HepG2 (cell line): ENCODE measurements around the gene RIF1.

Experiments
- ASH2L ChIP-seq: fragments of 300-600, 200-600 bp; sonication (generic); IDR thresholded peaks from 2 replicates; pipeline ENCODE4 v1.7.0; 2017; ENCODE audit warnings: low read depth, mild to moderate bottlenecking, moderate library complexity, mixed read lengths, low read length; ENCODE audit not compliant: insufficient read length
- ATF2 ChIP-seq: sonication (generic); formaldehyde crosslinking; IDR thresholded peaks from 2 replicates; pipeline ENCODE4 v1.4.0; 2020; ENCODE audit warnings: missing genetic modification reagents
- EZH2 ChIP-seq: conservative IDR thresholded peaks from 2 replicates; pipeline ENCODE4 v1.6.1; 2012; ENCODE audit warnings: mild to moderate bottlenecking, low read depth, low read length, moderate library complexity
- HCFC1 ChIP-seq: fragments of 150-350 bp; IDR thresholded peaks from 2 replicates; pipeline ENCODE4 v1.6.1; 2014; ENCODE audit warnings: low read depth, low read length
- KLF16 ChIP-seq, 2 experiments: sonication (generic) in 1 of 2; formaldehyde crosslinking in 1 of 2; IDR thresholded peaks; 2 replicates each; pipeline versions ENCODE4 v1.6.1 to v1.8.0; 2016 to 2023; ENCODE audit warnings: missing genetic modification reagents in 2 of 2, missing compliant biosample characterization in 1 of 2
- NR2F2 ChIP-seq: IDR thresholded peaks from 2 replicates; pipeline ENCODE4 v1.6.1; 2012; ENCODE audit warnings: low read depth, inconsistent platforms, borderline replicate concordance
- ZNF331 ChIP-seq: sonication (generic); formaldehyde crosslinking; IDR thresholded peaks from 2 replicates; pipeline ENCODE4 v1.4.0; 2020; ENCODE audit warnings: missing genetic modification reagents
- ZSCAN30 ChIP-seq: sonication (generic); formaldehyde crosslinking; IDR thresholded peaks from 2 replicates; pipeline ENCODE4 v1.5.0; 2020; ENCODE audit warnings: mild to moderate bottlenecking, missing genetic modification reagents
- TF ChIP-seq, protein P1 (sequence below): sonication (generic); formaldehyde crosslinking; IDR thresholded peaks from one replicate; pipeline ENCODE4 v1.5.1; 2020; ENCODE audit warnings: mild to moderate bottlenecking, missing genetic modification reagents; ENCODE audit errors: not compliant biosample characterization
- TF ChIP-seq, protein P2 (sequence below): sonication (generic); formaldehyde crosslinking; IDR thresholded peaks from 2 replicates; pipeline ENCODE4 v1.5.0; 2020; ENCODE audit warnings: mild to moderate bottlenecking, missing genetic modification reagents, moderate library complexity

GRCh38 chr2:151423760-151424159 lies 14.1 kb downstream of the RIF1 start:
- no peak for TF ChIP-seq ZSCAN30 (CRISPR knock-in tag)
- TF ChIP-seq, protein P1, sequence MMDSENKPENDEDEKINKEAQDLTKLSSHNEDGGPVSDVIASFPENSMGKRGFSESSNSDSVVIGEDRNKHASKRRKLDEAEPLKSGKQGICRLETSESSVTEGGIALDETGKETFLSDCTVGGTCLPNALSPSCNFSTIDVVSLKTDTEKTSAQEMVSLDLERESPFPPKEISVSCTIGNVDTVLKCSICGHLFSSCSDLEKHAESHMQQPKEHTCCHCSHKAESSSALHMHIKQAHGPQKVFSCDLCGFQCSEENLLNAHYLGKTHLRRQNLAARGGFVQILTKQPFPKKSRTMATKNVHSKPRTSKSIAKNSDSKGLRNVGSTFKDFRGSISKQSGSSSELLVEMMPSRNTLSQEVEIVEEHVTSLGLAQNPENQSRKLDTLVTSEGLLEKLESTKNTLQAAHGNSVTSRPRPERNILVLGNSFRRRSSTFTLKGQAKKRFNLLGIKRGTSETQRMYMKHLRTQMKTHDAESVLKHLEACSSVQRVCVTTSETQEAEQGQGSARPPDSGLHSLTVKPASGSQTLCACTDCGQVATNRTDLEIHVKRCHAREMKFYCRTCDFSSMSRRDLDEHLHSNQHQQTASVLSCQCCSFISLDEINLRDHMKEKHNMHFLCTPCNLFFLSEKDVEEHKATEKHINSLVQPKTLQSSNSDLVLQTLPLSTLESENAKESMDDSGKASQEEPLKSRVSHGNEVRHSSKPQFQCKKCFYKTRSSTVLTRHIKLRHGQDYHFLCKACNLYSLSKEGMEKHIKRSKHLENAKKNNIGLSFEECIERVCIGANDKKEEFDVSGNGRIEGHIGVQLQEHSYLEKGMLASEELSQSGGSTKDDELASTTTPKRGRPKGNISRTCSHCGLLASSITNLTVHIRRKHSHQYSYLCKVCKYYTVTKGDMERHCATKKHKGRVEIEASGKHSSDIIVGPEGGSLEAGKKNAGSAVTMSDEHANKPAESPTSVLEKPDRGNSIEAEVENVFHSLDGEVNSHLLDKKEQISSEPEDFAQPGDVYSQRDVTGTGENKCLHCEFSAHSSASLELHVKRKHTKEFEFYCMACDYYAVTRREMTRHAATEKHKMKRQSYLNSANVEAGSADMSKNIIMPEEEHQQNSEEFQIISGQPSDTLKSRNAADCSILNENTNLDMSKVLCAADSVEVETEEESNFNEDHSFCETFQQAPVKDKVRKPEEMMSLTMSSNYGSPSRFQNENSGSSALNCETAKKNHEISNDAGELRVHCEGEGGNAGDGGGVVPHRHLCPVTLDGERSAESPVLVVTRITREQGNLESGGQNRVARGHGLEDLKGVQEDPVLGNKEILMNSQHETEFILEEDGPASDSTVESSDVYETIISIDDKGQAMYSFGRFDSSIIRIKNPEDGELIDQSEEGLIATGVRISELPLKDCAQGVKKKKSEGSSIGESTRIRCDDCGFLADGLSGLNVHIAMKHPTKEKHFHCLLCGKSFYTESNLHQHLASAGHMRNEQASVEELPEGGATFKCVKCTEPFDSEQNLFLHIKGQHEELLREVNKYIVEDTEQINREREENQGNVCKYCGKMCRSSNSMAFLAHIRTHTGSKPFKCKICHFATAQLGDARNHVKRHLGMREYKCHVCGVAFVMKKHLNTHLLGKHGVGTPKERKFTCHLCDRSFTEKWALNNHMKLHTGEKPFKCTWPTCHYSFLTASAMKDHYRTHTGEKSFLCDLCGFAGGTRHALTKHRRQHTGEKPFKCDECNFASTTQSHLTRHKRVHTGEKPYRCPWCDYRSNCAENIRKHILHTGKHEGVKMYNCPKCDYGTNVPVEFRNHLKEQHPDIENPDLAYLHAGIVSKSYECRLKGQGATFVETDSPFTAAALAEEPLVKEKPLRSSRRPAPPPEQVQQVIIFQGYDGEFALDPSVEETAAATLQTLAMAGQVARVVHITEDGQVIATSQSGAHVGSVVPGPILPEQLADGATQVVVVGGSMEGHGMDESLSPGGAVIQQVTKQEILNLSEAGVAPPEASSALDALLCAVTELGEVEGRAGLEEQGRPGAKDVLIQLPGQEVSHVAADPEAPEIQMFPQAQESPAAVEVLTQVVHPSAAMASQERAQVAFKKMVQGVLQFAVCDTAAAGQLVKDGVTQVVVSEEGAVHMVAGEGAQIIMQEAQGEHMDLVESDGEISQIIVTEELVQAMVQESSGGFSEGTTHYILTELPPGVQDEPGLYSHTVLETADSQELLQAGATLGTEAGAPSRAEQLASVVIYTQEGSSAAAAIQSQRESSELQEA (CRISPR knock-in tag), result no peak
- TF ChIP-seq ASH2L, result no peak
- TF ChIP-seq EZH2, result no peak
- TF ChIP-seq HCFC1, result no peak
- TF ChIP-seq ZNF331, result no peak
- TF ChIP-seq, protein P2, sequence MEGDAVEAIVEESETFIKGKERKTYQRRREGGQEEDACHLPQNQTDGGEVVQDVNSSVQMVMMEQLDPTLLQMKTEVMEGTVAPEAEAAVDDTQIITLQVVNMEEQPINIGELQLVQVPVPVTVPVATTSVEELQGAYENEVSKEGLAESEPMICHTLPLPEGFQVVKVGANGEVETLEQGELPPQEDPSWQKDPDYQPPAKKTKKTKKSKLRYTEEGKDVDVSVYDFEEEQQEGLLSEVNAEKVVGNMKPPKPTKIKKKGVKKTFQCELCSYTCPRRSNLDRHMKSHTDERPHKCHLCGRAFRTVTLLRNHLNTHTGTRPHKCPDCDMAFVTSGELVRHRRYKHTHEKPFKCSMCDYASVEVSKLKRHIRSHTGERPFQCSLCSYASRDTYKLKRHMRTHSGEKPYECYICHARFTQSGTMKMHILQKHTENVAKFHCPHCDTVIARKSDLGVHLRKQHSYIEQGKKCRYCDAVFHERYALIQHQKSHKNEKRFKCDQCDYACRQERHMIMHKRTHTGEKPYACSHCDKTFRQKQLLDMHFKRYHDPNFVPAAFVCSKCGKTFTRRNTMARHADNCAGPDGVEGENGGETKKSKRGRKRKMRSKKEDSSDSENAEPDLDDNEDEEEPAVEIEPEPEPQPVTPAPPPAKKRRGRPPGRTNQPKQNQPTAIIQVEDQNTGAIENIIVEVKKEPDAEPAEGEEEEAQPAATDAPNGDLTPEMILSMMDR (CRISPR knock-in tag), result no peak
- TF ChIP-seq NR2F2, result no peak
- no peak for TF ChIP-seq ATF2 (CRISPR knock-in tag)
- no peak for TF ChIP-seq KLF16 (CRISPR knock-in tag; IDR thresholded peaks at IDR 0.05)
